Fibroblast of the conjunctiva (primary cell): Measurements from ENCODE around the gene ALDH18A1.
"Not testable (repeated sequence)": the region's sequence is repeated elsewhere in the genome, so short reads cannot be mapped to it uniquely, and the experiment has no call there.

Source experiments
- DNase-seq: peaks from one replicate; pipeline ENCODE4 v3.0.0-alpha.2; 2010; ENCODE audit warnings: low read depth

ALDH18A1 gene

DNA sequence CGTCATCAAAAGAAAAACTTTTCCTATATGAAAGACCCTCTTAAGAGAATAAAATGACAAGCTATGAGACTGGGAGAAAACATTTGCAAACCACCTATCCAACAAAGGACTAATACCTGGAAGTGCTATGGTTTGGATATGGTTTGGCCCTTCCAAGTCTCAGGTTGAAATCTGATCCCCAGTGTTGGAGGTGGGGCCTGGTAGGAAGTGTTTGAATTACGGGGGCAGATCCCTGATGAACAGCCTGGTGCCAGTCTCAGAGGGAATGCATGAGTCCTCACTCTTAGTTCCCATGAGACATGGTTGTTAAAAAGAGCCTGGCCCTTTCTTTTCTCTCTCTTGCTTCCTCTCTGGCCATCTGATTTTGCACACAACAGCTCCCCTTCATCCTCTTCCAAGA lies 6.3 kb downstream of the ALDH18A1 start:
- no peak for DNase-seq

DNA sequence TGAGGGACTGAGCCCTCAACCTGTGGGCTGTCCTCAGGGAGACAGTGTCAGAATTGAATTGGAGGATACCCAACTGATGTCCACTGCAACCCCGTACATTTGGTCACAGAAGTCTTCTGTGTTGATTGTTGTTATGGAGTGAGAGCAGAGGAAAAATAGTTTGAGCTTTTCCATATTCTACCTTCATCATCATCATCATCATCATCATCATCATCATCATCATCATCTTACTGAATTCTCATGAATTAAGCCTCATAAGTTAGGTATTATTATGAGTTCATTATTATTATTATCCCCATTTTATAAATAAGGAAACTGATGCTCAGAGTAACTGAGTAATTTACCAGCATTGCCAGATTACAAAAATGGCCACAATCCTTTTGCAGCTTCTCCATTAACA lies 8.4 kb downstream of the ALDH18A1 start:
- DNase-seq, result no peak

DNA sequence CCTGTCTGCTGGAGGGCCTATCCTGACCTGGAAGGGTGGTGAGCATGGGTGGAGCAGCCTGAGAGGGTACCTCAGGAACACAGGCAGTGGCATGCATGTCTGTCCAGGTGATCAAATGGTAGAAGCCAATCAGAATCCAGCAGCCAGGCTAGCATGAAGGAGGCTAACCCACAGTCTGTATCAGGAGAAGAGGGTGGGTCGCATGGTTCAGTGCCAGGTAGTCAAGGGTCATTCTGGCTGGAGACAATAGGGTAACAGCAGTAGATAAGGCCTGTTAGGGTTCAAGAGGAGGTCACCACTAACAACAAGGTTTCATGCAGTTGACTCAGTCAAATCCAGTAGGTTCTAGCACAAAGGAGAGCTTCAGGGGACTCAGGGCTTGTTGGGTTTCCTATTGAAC lies 10.4 kb downstream of the ALDH18A1 start:
- DNase-seq, result no peak

DNA sequence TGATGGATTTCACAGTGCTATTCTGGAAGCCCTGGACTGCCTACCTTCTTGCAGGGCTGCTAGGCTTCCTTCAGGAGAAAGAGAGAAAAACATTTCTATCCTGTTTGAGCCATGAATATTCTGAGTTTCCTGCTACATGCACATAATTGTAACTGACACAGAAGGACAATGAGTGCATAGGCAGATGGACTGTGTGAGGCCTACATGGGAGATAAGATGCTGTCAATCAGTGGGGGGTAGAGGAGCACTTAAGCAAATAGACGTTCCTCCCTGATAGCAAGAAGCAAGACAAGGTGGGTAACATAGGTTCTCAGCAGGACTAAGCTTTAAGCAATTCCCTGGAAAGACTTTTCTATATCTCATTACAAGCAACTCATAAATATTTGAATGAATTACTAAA lies 11.6 kb downstream of the ALDH18A1 start:
- no peak for DNase-seq

DNA sequence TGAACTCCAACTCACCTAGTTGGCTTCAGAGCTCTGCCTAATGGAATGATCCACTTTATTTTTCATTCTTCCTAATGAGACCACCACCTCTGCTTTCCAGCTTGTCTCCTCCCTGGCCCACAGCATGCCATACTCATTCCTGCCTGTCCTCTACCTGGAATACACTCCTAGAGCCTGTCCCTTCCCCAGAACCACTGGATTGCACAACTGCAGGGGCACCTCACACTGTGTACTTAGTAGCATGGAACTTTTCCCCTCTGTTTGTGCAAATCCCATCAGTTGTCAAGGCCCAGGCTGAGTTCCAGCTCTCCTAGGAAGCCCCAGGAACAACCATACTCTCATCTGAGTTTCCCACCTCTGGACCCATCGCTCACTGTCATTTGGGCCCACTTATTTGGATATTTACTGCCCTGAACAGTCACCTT lies 15.6 kb downstream of the ALDH18A1 start:
- DNase-seq, result no peak

DNA sequence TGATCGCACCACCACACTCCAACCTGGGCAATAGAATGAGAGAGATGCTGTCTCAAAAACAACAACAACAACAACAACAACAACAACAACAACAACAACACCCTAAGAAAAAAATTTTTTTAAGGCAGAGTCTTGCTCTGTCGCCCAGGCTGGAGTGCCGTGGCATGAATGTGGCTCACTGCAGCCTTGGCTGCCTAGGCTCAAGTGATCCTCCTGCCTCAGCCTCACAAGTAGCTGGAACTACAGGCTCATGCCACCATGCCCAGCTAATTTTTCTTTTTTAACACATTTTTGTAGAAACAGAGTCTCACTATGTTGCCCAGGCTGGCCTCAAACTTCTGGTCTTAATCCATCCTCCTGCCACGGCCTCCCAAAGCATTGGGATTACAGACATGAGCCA lies 18.6 kb downstream of the ALDH18A1 start:
- no peak for DNase-seq

DNA sequence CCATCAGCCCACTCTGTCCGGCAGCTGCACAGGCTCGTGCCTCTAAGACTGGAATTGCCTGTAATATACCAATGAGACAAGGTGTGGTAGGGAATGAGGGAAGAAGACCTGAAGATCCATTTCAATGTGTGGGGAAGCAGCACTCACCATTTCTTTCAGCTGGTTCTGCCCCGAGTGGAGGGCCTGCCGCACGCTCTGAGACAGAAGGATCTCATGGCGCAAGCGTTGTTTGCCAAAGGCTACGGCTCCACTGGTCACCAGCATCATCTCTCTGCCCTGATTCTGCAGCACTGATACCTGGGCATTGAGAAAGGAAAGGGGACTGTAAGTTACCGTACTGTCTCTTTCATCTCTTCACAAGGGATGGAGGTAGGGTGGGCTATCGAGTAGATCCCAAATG lies 19.4 kb downstream of the ALDH18A1 start:
- no peak for DNase-seq

DNA sequence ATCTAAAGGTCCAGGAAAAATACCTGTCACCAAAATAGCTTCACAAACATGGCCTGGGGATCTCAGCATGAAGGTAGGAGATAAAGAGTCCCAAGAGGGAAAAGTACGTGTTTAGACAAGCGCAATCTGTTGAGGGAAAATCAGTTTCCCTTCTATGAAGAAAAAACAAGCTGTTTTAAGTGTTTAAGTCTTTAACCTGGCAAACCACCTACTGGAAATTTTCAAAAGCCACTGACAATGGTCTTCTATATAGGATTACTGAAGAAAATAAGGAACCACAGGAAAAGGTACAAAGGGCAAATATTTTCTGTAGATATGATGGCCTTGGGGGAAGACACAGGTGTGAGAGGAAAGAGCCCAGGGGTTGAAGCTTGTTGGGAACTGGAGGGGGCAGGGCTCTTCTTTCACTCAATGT lies 21.2 kb downstream of the ALDH18A1 start:
- no peak for DNase-seq

DNA sequence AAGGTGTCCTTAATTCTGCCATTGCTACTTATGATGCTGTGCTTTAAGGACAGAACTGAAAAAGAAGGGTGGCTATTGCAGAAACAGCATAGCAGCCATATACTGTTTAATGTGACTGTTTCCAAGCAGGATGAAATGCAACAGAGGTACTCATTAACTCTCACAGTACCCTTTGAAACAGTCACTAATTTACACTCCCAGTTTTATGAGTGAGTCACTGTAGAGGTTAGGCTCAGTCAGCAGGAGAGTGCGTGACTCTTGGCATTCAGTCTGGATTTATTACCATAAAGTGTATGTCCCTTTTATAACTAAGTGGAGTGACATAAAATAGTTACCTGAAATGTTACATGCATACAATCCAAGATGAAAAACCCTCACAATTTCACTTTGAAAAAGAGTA lies 27.7 kb downstream of the ALDH18A1 start:
- no peak for DNase-seq

DNA sequence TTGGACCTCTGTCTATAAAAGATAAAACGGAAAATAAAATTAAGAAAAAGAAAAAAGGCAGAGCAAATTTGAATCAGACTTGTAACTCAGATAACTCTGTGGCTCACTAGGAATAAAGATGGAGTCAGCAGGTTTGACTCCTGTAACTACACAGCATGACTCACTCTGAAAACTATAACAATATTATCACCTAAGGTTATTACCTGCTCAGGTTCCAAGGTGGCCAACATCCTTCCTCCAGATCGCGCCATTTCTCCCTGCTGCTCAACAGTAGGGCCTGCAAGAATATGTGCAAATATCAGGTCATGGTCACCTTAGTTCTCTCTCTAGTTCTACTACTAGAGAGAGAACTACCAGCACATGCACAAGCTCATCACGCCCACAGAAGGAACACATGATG lies 30.0 kb downstream of the ALDH18A1 start:
- no peak for DNase-seq

DNA sequence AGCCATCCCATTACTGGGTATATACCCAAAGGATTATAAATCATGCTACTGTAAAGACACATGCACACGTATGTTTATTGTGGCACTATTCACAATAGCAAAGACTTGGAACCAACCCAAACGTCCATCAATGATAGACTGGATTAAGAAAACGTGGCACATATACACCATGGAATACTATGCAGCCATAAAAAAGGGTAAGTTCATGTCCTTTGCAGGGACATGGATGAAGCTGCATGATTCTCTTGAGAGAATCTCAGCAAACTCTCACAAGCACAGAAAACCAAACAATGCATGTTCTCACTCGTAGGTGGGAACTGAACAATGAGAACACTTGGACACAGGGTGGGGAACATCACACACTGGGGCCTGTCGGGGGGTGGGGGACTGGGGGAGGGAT lies 36.1 kb downstream of the ALDH18A1 start:
- not testable (repeated sequence) for DNase-seq

DNA sequence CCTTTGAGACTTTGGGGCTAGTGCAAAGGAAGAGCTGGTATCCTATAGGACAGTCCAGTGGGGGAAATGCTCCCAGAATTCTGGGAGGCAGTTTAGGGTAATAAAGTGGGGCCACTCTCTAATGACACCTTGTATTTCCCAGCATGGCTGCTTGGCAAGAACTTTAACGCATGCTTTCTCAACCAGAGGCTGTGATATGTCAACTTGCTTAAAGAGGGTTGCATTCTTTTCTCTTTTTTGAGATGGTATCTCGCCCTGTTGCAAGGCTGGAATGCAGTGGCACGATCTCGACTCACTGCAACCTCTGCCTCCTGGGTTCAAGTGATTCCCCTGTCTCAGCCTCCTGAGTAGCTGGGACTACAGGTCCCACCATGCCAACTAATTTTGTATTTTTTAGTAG lies 38.4 kb downstream of the ALDH18A1 start:
- no peak for DNase-seq

DNA sequence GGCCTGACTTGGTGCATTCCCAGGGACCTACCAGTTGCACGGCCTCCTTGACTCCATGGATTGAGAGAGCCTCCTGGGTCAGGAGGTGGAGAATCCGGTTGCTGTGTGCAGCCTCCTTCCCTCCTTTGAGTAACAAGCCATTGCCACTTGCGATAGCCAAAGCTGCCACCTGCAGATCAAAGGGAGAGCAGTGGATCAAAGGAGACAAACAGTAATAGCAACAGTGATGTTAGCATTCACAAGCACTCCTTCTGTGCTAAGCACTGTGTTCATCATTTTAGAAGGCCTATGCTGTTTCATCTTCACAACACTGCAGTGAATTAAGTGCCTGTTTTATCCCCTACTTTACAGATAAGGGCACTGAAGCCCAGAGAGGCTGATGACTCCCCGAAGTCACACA lies 40.1 kb downstream of the ALDH18A1 start:
- no peak for DNase-seq

DNA sequence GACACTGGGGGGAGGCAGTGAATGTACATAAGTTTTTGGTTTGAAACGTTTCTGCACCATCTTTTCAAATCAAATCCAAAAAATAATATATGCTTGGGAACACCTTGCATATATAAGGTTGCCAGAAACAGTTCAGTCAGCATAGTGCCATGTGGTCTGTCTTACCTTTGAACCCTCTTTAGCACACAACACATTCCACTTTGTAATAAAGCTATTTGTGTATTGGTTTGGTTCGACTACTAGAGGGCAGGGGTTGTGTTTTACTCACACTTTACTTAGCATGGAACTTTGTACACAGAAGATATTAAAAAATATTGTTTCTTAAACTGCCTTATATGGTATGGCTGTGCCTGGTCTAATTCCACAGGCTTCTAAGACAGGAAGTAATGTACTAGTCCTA lies 43.2 kb downstream of the ALDH18A1 start:
- DNase-seq, result no peak

DNA sequence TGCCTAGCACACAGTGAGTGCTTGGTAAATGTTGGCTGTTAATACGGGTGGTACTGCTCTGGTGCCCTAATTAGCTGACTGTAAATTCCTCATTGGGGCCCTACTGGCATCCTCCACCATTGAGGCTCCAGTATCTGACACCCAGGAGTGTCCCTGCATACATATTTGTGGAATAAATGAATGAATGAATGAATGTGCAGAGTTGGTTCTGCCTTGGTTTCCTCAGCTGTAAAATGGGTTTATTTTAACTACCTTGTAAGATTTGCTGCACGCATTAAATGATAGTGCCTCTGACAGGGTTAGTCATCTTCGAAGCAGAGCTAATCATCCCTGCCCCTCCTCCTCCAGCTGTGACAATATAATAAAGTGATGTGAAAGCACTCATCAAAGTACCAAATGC lies 45.8 kb downstream of the ALDH18A1 start:
- no peak for DNase-seq

DNA sequence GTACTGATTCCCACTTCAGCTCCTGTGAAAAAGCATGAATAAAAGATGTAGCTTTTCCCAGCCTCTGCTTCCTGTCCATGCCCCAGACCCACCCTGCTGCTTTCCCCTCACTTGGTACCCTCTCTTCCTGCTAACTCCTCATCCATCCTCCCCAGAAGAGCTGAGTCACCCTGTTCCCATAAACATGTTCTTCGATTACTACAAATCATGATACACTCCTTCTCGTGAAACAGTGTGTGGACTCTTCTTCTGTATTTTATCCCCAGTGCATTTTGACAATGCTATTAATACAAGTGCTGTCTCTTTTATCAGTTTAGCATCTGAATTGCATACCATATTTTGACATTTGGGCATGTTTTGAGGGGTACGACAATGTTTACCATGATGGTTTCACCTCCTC lies 49.6 kb downstream of the ALDH18A1 start:
- no peak for DNase-seq

DNA sequence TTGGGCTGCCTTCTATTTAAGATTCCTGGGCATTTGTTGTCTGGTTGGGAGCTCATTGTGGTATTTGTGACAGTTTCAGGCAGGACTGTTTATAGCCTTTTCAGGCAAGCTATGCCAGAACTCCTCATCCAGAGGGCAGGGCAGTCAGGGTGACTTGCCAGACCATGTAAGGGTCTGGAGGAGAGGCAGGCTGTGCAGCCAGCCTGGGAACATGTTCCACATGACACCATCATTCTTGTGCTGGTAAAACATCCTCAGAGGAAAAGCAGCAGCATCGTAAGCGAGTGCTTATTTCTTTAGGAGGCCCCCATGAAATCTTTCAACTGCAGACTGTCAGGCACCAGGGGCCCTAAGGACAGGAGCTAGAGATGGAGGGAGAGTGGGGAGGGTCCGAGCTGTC lies 51.3 kb downstream of the ALDH18A1 start:
- DNase-seq, result no peak

DNA sequence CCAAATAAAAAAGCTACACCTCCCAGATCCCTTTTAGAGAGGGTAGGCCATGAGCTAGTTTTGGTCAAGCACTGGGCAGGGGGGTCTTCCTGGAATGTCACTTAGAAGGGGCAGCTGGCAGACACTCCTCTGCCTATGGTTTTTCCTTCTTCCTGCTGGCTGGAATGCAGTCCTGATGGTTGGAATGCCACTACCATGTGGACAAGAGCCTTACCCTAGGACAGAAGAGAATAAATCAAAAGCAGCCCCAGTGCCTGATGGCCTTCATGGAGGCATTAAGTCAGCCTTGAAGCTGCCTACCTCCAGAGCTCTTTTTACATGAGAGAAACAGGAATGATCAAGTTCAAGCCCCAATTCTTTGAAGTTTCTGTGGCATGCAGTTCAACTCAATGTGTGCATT lies 51.9 kb downstream of the ALDH18A1 start:
- no peak for DNase-seq

DNA sequence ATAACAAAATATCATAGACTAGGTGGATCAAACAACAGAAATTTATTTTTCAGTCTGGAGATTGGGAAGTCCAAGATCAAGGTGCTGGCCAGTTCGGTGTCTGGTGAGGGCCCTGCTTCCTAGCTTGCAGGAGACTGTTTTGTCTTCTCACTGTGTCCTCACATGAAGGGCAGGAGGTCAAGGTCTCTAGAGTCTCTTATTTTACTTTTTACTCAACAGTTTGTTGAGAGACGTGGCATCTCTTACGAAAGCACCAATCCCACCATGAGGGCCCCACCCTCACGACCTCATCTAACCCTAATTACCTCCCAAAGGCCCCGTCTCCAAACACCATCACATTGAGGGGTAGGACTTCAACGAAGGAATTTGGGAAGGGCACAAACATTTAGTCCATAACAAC lies 54.1 kb downstream of the ALDH18A1 start:
- DNase-seq, result no peak

DNA sequence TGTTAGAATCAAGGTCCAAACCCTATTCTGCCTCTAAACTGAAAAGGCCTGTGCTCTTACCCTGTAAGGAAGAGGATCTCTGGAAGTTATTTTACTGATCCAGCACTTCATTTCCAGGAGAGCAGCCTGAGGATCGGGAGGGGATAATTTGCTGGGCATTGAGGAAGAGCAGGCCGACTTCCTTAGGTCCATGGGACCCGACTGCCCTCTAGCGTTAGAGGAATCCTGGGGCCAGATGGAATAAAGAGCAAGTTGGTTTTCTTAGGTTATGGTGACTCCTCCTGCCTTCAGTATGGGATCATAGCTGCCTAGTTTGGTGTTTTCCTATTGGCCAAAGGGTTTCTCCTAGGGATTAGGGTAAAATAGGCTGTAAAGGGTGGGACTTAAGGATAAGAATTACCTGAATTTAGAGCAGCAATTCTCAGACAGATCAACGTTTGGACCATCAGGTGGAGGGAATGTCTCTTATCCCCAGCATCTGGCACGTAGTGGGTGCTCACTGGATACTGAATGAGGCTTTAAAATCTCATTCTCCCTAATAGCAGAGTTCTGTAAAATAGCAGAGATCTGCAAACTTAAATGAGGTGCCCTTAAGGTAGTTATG lies 55.3 kb downstream of the ALDH18A1 start:
- peak; percentile 77 for DNase-seq

DNA sequence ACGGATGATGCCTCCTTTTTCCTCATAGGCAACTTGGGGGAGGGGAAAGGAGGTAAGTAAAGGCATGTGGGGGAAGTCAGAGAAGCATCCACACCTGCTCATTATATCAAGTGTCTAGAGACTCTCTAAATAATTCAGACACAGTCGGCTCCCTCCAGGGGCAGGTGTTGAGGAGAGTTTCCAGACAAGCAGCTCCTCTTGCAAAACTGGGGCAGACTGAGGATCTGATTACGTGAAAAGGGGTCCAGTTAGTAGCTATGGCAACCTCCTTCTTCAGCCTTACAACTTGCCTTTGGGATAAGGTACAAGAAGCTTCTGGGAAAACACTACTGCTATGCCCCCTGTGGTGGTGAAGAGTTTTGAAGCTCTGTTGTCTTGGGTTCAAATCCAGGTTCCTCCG lies 56.4 kb downstream of the ALDH18A1 start:
- DNase-seq, result no peak

DNA sequence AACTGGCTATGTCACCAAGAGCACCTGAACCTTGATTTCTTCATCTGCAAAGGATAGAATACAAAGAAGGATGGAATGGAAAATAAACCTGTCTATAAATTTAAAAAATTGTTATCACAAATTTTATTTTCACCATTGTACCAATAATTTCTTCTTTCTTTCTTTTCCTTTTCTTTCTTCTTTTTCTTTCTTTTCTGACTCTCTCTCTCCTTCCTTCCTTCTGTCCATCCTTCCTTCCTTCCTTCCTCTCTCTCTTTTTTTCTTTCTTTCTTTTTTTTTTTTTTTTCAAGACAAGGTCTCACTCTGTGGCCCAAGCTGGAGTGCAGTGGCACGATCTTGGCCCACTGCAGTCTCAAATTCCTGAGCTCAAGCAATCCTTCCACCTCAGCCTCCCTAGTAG lies 58.7 kb downstream of the ALDH18A1 start:
- DNase-seq, result no peak

DNA sequence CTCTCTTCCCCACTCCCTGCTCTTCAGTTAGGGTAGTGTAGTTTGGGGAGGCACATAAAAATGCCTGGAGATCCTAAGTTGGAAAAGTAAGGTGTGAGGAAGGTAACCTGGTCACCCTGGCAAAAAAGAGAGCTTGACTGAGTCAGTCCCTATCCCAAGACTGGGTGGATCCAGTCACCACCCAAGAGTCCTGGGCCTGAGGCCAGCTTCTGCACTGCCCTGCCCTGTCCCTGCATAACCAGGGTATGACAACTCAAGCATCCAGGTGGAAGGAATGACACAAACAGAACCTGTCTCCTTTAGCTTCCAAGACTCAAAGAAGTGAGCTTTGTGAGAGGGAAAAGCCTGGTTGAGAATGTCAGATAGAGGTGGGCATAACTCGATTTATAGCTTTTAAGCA lies 68.5 kb downstream of the ALDH18A1 start:
- no peak for DNase-seq

DNA sequence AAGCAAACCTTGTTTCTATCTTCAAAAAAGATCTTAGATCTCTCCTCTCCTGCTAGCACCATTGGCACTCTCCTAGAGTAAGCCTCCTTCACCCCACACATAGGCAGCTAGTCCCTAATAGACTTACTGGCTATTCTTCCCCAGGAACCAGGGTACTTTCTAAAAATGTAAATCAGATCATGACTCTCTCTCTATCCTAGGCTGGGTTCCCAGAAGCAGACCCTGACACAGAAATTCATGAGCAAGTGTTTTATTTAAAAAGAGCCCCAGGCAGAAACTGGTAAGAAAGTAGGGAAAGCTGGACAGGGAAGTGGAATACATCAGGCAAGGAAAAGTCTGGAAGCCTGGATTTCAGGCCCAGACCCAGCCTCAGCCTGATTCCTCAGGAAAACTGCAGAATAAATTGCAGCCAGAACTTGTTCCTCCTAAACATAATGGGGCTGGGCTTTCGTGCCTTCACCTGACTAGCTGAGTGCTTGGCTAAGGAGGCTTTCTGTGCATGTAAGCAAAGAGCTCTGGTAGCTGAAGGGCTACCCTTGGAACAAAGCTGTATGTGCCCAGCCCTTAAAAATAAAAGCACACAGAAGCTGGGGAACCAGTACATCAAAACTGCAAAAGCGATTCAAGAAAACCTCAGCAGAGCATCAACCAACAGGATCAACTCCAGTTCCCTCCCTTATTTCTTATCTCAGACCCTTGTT lies 76.5 kb downstream of the ALDH18A1 start:
- no peak for DNase-seq
